NCI-H524 treated with DMSO at 0.1 percent for 48 hours (cell line): ENCODE results near the gene IL11.

Experiments
- DNase-seq: peaks from one replicate; lab custom pipeline; 2025; lab: John Stamatoyannopoulos, UW

IL11 gene

GRCh38 chr19:55391191-55391670 is 21.0 kb upstream of the IL11 start:
- no peak for DNase-seq

- no peak for DNase-seq
These were observed 20.2 kb upstream of the IL11 start for GRCh38 chr19:55390461-55390880.

- no peak for DNase-seq
These were observed 19.4 kb upstream of the IL11 start for GRCh38 chr19:55389386-55390317.

- no peak for DNase-seq
These were observed 17.7 kb upstream of the IL11 start for GRCh38 chr19:55387736-55388497.

- DNase-seq = no peak
These were observed 16.3 kb upstream of the IL11 start for GRCh38 chr19:55386493-55386971.

GRCh38 chr19:55385724-55386492 is 15.6 kb upstream of the IL11 start, which contains the start of gene RPL28:
Gene RPL28 (plus strand): TSS chr19:55385932. CDS start chr19:55386358, 426 bp downstream.
- peak; percentile 91 for DNase-seq

GRCh38 chr19:55384920-55385723 is 14.9 kb upstream of the IL11 start:
- DNase-seq = peak; percentile 76

- DNase-seq = no peak
These were observed 14.1 kb upstream of the IL11 start, which contains the start of gene TMEM238 for GRCh38 chr19:55384131-55384919. Gene TMEM238 (minus strand): TSS chr19:55384292. CDS start chr19:55384259, 33 bp downstream.

- DNase-seq = no peak
These were observed 13.2 kb upstream of the IL11 start for GRCh38 chr19:55383279-55384130.

- DNase-seq = no peak
These were observed 12.3 kb upstream of the IL11 start for GRCh38 chr19:55382522-55383054.

GRCh38 chr19:55382013-55382412 is 11.8 kb upstream of the IL11 start:
- DNase-seq = no peak

- peak; percentile 76 for DNase-seq
These were observed 8.9 kb upstream of the IL11 start for GRCh38 chr19:55379174-55379573.

- DNase-seq = no peak
These were observed 7.3 kb upstream of the IL11 start for GRCh38 chr19:55377356-55378131.

- no peak for DNase-seq
These were observed 6.1 kb upstream of the IL11 start, which contains the start of gene TMEM190 for GRCh38 chr19:55376241-55376933. Gene TMEM190 (plus strand): TSS chr19:55376826. CDS start chr19:55376854, 28 bp downstream.

GRCh38 chr19:55373993-55374757 is 3.9 kb upstream of the IL11 start:
- DNase-seq = no peak

- DNase-seq = no peak
These were observed 3.2 kb upstream of the IL11 start for GRCh38 chr19:55373306-55373992.
